HCEC 1CT (cell line): ENCODE results near the gene ERC1.
"Not testable (repeated sequence)": the region's sequence is repeated elsewhere in the genome, so short reads cannot be mapped to it uniquely, and the experiment has no call there.

Experiments used
- DNase-seq: peaks from one replicate; pipeline ENCODE4 v3.0.0-alpha.2; 2017

ERC1 gene

DNA sequence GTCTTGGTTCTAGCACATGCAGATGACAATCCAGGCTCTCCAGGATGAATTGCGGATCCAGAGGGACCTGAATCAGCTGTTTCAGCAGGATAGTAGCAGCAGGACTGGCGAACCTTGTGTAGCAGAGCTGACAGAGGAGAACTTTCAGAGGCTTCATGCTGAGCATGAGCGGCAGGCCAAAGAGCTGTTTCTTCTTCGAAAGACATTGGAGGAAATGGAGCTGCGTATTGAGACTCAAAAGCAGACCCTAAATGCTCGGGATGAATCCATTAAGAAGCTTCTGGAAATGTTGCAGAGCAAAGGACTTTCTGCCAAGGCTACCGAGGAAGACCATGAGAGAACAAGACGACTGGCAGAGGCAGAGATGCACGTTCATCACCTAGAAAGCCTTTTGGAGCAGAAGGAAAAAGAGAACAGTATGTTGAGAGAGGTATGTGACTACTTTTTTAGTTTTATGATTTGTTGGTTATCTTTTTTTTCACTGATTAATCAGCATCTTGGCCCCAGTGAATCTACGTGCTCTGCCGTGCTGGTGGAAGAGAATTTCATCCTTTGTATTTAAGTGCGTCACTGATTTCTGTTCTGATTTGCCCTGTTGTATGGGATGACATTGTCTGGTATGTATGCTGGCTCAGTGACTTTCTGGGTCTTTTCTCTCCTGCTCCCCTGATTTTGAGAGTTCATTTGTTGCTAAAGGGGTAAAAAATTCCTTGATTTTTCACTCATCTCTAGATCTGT, 92.3 kb downstream of the ERC1 start:
- no peak for DNase-seq

DNA sequence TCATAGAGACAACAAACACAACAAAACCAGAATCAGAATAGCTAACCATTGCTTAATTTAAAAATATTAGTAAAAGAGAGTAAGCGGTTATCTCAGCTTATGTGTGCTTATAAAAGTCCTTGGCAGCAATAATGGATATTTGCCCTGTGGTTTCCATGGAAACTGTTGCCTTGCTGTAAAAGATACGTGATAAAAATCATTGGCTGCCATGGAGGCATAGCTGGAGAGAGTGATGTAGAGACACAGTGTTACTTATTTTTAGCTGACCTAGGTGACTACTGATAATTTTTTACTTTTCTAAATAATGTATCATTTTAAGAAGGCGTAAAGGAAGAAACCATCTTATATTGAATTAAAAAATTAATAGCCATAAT, 92.9 kb downstream of the ERC1 start:
- peak; percentile 61 for DNase-seq

GRCh38 chr12:1091350-1091749, 100.3 kb downstream of the ERC1 start:
- DNase-seq: no peak

GRCh38 chr12:1093166-1093751, 102.2 kb downstream of the ERC1 start:
- peak; percentile 56 for DNase-seq

DNA sequence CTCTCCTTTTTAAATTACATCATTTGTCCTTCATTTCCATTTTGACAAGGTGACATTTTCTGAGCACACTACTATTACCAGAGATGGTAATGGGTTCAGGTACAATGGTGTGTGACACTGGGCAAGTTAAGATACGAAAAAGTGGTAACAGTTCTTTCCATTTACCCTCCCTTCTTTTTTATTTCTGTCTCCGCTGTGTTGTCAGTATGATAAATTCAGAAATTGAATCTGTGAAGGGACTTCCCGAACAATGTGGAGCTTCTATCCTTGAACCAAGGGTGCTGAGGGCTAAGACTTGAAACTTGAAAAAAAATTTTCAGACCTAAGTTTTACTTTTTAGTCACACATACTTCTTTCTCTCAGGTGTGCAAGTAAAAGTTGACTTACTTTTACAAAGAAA, 103.7 kb downstream of the ERC1 start:
- DNase-seq: no peak

DNA sequence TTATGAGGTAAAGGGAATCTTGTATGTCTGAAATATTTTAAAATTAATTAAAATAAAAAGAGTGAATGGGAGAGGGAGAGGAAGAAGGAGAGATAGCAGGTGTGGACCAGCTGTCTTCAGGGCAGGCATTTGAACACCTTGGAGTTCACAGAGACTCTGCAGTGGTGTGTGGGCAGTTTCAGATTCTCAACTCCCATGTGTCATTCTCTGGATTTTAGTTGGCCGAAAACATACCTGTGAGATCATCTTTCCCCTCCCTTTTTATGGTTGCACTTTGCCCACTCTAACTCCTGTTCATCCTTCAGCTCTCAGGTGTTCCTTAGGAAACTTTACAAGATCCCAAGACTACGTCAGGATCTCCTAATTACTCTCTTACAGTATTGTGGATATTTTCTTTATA, 108.1 kb downstream of the ERC1 start:
- DNase-seq: no peak

DNA sequence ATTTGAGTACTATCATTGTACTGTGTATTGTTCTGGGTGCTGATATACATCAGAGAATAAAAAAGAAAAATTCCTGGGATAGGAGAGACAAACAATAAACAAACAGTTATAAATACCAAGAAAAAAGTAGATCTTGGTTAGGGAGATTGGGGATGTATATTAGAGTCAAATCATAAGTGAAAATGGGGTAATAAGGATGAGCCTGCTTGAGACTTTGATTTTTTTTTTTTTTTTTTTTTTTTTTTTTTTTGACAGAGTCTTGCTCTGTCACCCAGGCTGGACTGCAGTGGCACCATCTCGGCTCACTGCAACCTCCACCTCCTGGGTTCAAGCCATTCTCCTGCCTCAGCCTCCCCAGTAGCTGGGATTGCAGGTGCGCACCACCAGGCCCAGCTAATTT, 108.6 kb downstream of the ERC1 start:
- not testable (repeated sequence) for DNase-seq

- no peak for DNase-seq
Measured at GRCh38 chr12:1102115-1102514, 111.1 kb downstream of the ERC1 start.

DNA sequence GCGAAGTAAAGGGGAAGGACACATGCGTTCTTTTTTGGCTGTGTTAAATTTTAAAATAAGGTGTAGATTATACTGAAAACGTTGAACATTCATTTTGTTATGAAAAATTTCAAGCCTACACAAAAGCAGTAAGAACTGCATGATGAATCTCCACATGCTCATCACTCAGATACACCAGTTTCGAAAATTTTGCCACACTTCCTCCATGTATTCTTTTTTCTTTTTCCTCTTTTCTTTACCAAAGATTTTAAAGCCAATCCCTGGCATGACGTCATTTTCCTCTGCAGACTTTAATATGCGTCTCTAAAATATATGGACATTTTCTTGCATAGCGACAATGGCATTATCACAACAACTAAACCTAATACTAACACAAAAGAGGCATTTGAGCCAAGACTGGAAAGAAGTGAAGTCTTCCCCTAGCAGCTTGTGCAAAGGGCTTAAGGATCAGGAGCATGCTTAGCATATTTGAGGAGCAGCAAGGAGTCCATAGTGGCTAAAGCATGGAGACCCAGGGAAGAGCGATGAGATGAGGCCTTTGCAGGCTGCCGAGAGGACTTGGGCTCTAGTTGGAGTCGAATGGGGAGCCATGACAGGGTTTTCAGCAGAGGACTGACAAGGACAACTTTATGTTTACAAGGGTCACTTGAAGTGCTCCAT, 111.9 kb downstream of the ERC1 start:
- no peak for DNase-seq

DNA sequence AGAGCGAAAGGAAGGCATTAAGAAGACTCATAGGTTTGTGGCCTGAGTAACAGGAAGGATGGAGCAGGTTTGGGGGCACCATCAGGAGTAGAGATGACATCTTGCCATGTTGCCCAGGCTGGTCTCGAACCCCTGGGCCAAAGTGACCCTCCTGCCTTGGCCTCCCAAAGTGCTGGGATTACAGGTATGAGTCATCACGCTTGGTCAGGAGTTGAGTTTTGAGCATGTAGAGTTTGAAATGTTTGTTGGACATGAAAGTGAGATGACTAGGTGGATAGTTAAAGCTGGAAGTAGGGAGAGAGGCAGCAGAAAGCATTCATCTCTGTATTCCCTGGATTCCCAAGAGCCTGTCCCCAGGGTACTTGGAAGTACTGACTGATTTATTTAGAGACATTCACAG, 112.6 kb downstream of the ERC1 start:
- DNase-seq: no peak

DNA sequence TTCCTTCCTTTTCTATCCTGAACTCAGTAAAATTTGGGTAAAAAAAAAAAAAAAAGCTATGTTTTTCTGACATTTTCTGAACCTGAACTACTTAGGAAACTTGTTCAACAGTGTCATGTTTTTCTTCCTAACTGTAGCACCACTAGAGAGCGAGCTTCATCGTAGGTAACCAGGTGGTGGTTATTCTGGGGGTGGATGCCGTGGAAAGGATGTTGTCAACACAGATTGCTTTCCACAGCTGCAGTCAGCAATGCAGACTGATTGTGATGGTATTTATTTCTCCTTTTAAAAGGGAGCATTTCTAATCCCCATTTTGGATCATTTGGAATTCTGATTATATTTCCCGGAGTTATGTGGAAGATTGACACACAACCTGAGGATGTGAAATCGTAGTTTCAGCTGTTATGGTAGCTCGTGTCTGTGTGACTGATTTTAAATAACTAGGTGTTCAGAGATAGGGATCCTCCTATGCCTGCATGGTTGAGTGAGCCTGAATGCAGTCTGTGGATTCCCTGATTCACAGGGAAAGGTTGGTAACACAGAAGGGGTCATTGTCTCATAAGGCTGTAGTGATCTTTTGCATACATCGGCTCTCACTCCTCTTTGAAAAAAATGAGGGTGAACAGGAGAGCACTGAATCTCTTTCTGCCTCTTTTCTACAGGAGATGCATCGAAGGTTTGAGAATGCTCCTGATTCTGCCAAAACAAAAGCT, 113.2 kb downstream of the ERC1 start:
- no peak for DNase-seq

- no peak for DNase-seq
Measured at GRCh38 chr12:1107669-1108068, 116.6 kb downstream of the ERC1 start.

GRCh38 chr12:1108276-1108675, 117.3 kb downstream of the ERC1 start:
- DNase-seq: no peak

DNA sequence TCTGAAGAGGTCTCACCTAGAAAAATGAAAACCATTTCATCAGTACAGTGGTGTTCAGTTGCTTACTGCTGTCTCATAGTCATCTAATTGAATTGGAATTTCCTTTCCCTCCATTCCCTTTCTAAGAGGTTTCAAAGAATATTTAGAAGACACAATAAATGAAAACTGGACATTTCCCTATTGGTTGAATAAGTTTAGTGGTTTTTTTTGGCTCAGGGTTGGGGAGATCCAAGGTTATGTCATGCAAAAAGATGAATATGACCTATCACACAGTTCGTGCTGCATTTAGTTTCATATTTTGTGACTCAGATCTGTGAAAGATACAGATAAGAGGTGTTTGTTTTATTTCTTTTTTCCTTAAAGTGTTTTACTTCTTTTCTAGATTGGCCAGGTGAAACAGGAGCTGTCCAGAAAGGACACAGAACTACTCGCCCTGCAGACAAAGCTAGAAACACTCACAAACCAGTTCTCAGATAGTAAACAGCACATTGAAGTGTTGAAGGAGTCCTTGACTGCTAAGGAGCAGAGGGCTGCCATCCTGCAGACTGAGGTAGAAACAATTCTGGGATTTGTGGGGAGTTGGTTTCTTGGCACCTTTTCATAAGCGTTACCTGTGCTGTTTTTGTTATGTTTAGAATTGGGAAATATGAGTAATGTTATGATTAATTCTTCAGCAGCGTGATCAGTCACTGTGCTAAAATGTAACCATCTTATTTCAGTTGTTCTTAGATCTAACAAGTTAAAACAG, 124.6 kb downstream of the ERC1 start:
- DNase-seq: peak; percentile 85

DNA sequence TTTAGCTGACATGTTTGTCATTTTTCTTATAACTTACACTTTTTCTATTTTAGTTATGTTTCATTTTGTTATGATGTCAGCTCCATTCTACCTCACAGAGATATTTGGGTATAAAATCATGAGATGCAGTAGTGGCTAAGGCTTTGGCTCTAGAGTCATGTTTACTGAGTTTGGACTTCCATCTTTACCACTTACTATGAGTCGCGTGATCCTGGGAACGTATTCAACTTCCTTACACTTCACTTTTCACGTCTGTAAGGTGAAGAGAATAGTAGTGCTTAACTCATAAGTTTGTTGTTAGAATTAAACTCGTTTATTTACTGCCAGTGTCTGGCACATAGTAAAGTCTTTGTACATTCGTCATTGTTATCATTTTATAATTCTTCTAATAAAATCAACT, 126.3 kb downstream of the ERC1 start:
- DNase-seq: peak; percentile 18

DNA sequence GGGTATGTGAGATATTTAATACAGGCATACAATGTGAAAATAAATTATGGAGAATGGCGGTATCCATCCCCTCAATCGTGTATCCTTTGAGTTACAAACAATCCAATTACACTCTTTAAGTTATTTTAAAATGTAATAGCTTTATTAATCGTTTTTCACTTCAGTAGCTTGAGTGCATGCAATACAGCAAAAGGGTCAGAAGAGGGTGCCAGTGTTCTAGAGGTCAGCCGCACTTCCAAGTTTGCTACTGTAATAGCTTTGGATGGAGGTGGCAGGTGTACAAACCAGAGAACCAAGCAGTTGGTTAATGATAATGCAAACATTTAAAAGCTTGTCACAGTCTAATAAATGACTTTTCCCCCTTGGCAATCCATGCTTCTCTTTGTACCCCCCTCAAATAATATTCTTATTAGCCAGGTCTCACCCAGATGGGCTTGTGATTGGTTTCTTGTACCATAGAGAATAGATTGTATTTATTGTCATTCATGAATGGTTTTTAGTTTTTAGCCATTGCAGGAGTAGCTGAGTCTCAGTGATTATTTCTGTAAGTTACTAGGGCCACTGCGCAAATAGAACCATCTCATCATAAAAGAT, 127.0 kb downstream of the ERC1 start:
- DNase-seq: peak; percentile 54

DNA sequence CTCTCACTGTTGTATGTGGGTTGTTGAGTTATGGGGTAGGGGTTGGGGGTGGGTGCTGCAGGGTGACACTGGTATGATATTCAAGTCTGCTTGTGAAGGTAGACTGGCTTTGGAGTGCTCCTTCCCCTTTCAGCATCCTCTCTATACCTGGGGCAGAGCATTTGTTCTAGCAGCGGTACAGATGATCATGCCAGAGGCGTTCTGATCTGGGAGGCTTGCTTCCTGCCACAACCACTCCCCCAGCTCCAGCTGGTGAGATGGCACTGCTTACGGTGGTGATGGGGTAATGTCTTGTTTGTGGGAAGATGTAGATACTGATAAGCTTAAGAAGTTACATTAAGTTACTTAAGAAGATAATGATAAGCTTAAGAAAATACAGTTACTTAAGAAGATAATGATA, 131.8 kb downstream of the ERC1 start:
- DNase-seq: no peak

DNA sequence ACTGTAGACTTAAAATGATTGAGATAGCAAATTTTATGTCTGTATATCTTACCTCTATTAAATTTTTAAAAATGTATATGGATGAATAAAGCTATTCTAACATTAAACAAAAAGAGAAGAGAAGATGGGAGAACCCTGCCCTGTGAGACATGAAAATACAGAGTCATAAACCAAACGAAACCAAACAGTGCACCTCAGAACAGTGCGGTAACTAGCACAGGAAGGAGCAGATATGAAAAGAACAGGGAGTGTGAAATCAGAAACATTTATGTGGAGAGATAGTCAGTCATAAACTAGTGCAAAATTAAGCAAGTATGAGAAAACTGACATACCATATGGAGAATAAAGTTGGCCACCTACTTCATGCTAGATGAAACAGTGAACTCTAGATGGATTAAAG, 135.1 kb downstream of the ERC1 start:
- no peak for DNase-seq

GRCh38 chr12:1127021-1127420, 136.0 kb downstream of the ERC1 start:
- no peak for DNase-seq

- DNase-seq: no peak
Measured at GRCh38 chr12:1130164-1130563, 139.1 kb downstream of the ERC1 start.

GRCh38 chr12:1130571-1130970, 139.5 kb downstream of the ERC1 start:
- DNase-seq: no peak

- no peak for DNase-seq
Measured at GRCh38 chr12:1131811-1132224, 140.8 kb downstream of the ERC1 start.

GRCh38 chr12:1132311-1132710, 141.3 kb downstream of the ERC1 start:
- DNase-seq: no peak
